Measurements from ENCODE around the gene SLC25A38. TPM values are rescaled to one million over a fixed set of nuclear protein-coding genes. Genes with fewer than 3 reads are reported as not detected.
A peak's percentile ranks its signal among the peaks of the same experiment; 100 is the strongest.
"Not testable (repeated sequence)": the region's sequence is repeated elsewhere in the genome, so short reads cannot be mapped to it uniquely, and the experiment has no call there.

The SLC25A38 gene
- total and polyA plus RNA-seq, 4 donors: 18.0 to 31.2 (median 22.1) TPM

GRCh38 chr3:39346785-39347585 lies 36.2 kb upstream of the SLC25A38 start:
- DNase-seq: no peak
- Histone ChIP-seq H3K4me1 (ENCODE audit: control insufficient read depth in 1 of 2, insufficient read depth in 2 of 2, low read length in 2 of 2) (no peaks in the 10 kb centered on the region), H3K9me3 (ENCODE audit: control insufficient read depth, low read length) (no peaks in the 10 kb centered on the region), H3K36me3 (ENCODE audit: control insufficient read depth in 1 of 2, insufficient read depth in 2 of 2, low read length in 1 of 2) (no peaks in the 10 kb centered on the region), H3K27me3 (ENCODE audit: control insufficient read depth in 1 of 2, insufficient read depth in 2 of 2, low read length in 1 of 2) (no peaks in the 10 kb centered on the region), H3K27ac (ENCODE audit: low read depth in 1 of 2, low read length in 2 of 2) (no peak overlapping the region), H3K4me3 (ENCODE audit: low read length in 2 of 2) (no peak overlapping the region)
- WGBS, 2 donors: 44 to 51% methylated on average over 2 of the region's 2 CpGs
- no peak for ATAC-seq (ENCODE audit: low FRiP score)
- intact Hi-C loops (cut with DNase I): no loop called here

- no peak for DNase-seq
- H3K4me3 ChIP-seq (ENCODE audit: low read length in 2 of 2): no peak overlapping the region
- intact Hi-C loops (cut with DNase I): no loop called here
- H3K27me3 ChIP-seq (ENCODE audit: control insufficient read depth in 1 of 2, insufficient read depth in 2 of 2, low read length in 1 of 2): no peaks in the 10 kb centered on the region
- 41 to 52% methylated on average over 3 of the region's 3 CpGs for WGBS, 2 donors
- peak; percentile 33 for ATAC-seq (ENCODE audit: low FRiP score)
- no peak overlapping the region for H3K27ac ChIP-seq (ENCODE audit: low read depth in 1 of 2, low read length in 2 of 2)
- H3K36me3 ChIP-seq (ENCODE audit: control insufficient read depth in 1 of 2, insufficient read depth in 2 of 2, low read length in 1 of 2): no peaks in the 10 kb centered on the region
- no peaks in the 10 kb centered on the region for H3K4me1 ChIP-seq (ENCODE audit: control insufficient read depth in 1 of 2, insufficient read depth in 2 of 2, low read length in 2 of 2)
- H3K9me3 ChIP-seq (ENCODE audit: control insufficient read depth, low read length): no peaks in the 10 kb centered on the region
Measured at GRCh38 chr3:39347586-39347876, 35.6 kb upstream of the SLC25A38 start.

- H3K4me1 ChIP-seq (ENCODE audit: control insufficient read depth in 1 of 2, insufficient read depth in 2 of 2, low read length in 2 of 2): no peaks in the 10 kb centered on the region
- H3K36me3 ChIP-seq (ENCODE audit: control insufficient read depth in 1 of 2, insufficient read depth in 2 of 2, low read length in 1 of 2): no peaks in the 10 kb centered on the region
- 55 to 64% methylated on average over 3 of the region's 3 CpGs for WGBS, 2 donors
- no peaks in the 10 kb centered on the region for H3K27me3 ChIP-seq (ENCODE audit: control insufficient read depth in 1 of 2, insufficient read depth in 2 of 2, low read length in 1 of 2)
- H3K9me3 ChIP-seq (ENCODE audit: control insufficient read depth, low read length): no peaks in the 10 kb centered on the region
- intact Hi-C loops (cut with DNase I): no loop called here
- no peak overlapping the region for H3K4me3 ChIP-seq (ENCODE audit: low read length in 2 of 2)
- DNase-seq (no peak), ATAC-seq (ENCODE audit: low FRiP score) (no peak)
- H3K27ac ChIP-seq (ENCODE audit: low read depth in 1 of 2, low read length in 2 of 2): no peak overlapping the region
Measured at GRCh38 chr3:39349080-39349479, 34.1 kb upstream of the SLC25A38 start.

GRCh38 chr3:39350714-39351113 lies 32.5 kb upstream of the SLC25A38 start:
- DNase-seq (no peak), ATAC-seq (ENCODE audit: low FRiP score) (no peak)
- Histone ChIP-seq H3K36me3 (ENCODE audit: control insufficient read depth in 1 of 2, insufficient read depth in 2 of 2, low read length in 1 of 2) (no peaks in the 10 kb centered on the region), H3K4me3 (ENCODE audit: low read length in 2 of 2) (no peak overlapping the region), H3K27me3 (ENCODE audit: control insufficient read depth in 1 of 2, insufficient read depth in 2 of 2, low read length in 1 of 2) (no peaks in the 10 kb centered on the region), H3K27ac (ENCODE audit: low read depth in 1 of 2, low read length in 2 of 2) (no peak overlapping the region), H3K4me1 (ENCODE audit: control insufficient read depth in 1 of 2, insufficient read depth in 2 of 2, low read length in 2 of 2) (no peaks in the 10 kb centered on the region), H3K9me3 (ENCODE audit: control insufficient read depth, low read length) (no peaks in the 10 kb centered on the region)
- intact Hi-C loops (cut with DNase I): no loop called here
- WGBS, 2 donors: 73 to 84% methylated on average over 5 of the region's 5 CpGs

- DNase-seq; H3K4me3 ChIP-seq (ENCODE audit: low read length in 2 of 2); H3K4me1 ChIP-seq (ENCODE audit: control insufficient read depth in 1 of 2, insufficient read depth in 2 of 2, low read length in 2 of 2); ATAC-seq (ENCODE audit: low FRiP score); H3K36me3 ChIP-seq (ENCODE audit: control insufficient read depth in 1 of 2, insufficient read depth in 2 of 2, low read length in 1 of 2); H3K27ac ChIP-seq (ENCODE audit: low read depth in 1 of 2, low read length in 2 of 2); H3K27me3 ChIP-seq (ENCODE audit: control insufficient read depth in 1 of 2, insufficient read depth in 2 of 2, low read length in 1 of 2); H3K9me3 ChIP-seq (ENCODE audit: control insufficient read depth, low read length); intact Hi-C loops (cut with DNase I): not testable (repeated sequence)
- 52 to 58% methylated on average over 2 of the region's 2 CpGs for WGBS, 2 donors
Measured at GRCh38 chr3:39351134-39351533, 32.0 kb upstream of the SLC25A38 start.

GRCh38 chr3:39353168-39353927 lies 29.8 kb upstream of the SLC25A38 start:
- intact Hi-C loops (cut with DNase I); H3K27me3 ChIP-seq (ENCODE audit: control insufficient read depth in 1 of 2, insufficient read depth in 2 of 2, low read length in 1 of 2); H3K4me3 ChIP-seq (ENCODE audit: low read length in 2 of 2); H3K4me1 ChIP-seq (ENCODE audit: control insufficient read depth in 1 of 2, insufficient read depth in 2 of 2, low read length in 2 of 2); ATAC-seq (ENCODE audit: low FRiP score); DNase-seq; H3K36me3 ChIP-seq (ENCODE audit: control insufficient read depth in 1 of 2, insufficient read depth in 2 of 2, low read length in 1 of 2); H3K27ac ChIP-seq (ENCODE audit: low read depth in 1 of 2, low read length in 2 of 2); H3K9me3 ChIP-seq (ENCODE audit: control insufficient read depth, low read length): not testable (repeated sequence)
- WGBS, 2 donors: 70 to 75% methylated on average over 3 of the region's 3 CpGs

GRCh38 chr3:39358333-39358732 lies 24.8 kb upstream of the SLC25A38 start:
- Histone ChIP-seq H3K27me3 (ENCODE audit: control insufficient read depth in 1 of 2, insufficient read depth in 2 of 2, low read length in 1 of 2) (peaks cover 0 to 1% of the 10 kb centered on the region in 2 donors), H3K4me1 (ENCODE audit: control insufficient read depth in 1 of 2, insufficient read depth in 2 of 2, low read length in 2 of 2) (no peaks in the 10 kb centered on the region), H3K36me3 (ENCODE audit: control insufficient read depth in 1 of 2, insufficient read depth in 2 of 2, low read length in 1 of 2) (no peaks in the 10 kb centered on the region), H3K27ac (ENCODE audit: low read depth in 1 of 2, low read length in 2 of 2) (no peak overlapping the region), H3K9me3 (ENCODE audit: control insufficient read depth, low read length) (peaks cover 2% of the 10 kb centered on the region), H3K4me3 (ENCODE audit: low read length in 2 of 2) (no peak overlapping the region)
- intact Hi-C loops (cut with DNase I): no loop called here
- WGBS, 2 donors: 83 to 86% methylated on average over 3 of the region's 3 CpGs
- no peak for DNase-seq
- no peak for ATAC-seq (ENCODE audit: low FRiP score)

GRCh38 chr3:39361252-39361927 lies 21.8 kb upstream of the SLC25A38 start:
- intact Hi-C loops (cut with DNase I): no loop called here
- Histone ChIP-seq H3K27ac (ENCODE audit: low read depth in 1 of 2, low read length in 2 of 2) (no peak overlapping the region), H3K4me1 (ENCODE audit: control insufficient read depth in 1 of 2, insufficient read depth in 2 of 2, low read length in 2 of 2) (no peaks in the 10 kb centered on the region), H3K36me3 (ENCODE audit: control insufficient read depth in 1 of 2, insufficient read depth in 2 of 2, low read length in 1 of 2) (no peaks in the 10 kb centered on the region), H3K4me3 (ENCODE audit: low read length in 2 of 2) (no peak overlapping the region), H3K9me3 (ENCODE audit: control insufficient read depth, low read length) (peaks cover 2% of the 10 kb centered on the region), H3K27me3 (ENCODE audit: control insufficient read depth in 1 of 2, insufficient read depth in 2 of 2, low read length in 1 of 2) (peaks cover 0 to 1% of the 10 kb centered on the region in 2 donors)
- ATAC-seq (ENCODE audit: low FRiP score) (no peak), DNase-seq (no peak)
- 81 to 83% methylated on average over 8 of the region's 8 CpGs for WGBS, 2 donors
